GM19372 (cell line): Measurements from ENCODE around the gene ZBTB22.

ENCODE experiments used
- ATAC-seq: cut with Tn5 transposase; IDR thresholded peaks from one replicate; pipeline ENCODE4 v1.9.1; 2021; ENCODE audit warnings: mild to moderate bottlenecking, low read depth, moderate library complexity; ENCODE audit not compliant: unreplicated experiment

Gene ZBTB22

DNA sequence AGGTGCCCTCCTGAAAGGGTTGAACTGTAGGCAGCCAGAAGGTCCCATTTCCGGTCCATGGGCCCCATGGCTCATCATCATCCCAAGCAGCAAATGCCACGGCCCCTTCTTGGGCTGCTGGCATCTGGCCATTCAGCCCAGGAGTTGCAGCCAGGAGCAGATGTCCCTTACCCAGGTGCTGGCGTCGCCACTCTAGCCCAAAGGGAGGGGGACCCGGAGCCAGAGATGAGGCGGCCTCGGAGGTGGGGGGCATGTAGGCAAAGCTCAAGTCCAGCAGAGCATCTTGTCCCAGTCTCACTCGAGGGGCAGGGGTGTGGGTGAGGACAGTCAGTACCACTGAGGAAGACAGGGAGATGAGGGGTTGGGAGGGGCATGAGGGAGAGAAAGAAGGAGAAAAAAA is 12.5 kb downstream of the ZBTB22 start:
- ATAC-seq, result no peak

DNA sequence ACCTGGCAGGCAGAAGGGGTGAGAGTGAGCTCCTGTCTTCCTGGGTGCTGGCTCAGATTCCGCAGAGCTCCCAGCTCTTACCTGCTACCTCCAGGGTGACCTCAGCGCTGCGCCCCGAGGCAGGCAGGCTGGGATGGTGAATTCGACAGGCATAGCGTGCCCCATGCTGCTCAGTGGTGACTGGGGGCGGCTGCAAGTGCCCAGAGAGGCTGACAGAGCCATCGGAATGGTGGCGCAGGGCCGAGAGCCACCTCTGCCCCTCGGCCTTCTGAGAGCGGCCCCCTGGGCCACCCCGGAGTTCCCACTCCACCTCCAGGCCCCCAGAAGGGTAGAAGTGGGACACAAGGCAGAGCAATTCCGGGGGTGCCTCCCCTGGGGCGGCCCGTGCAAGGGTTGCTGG is 13.3 kb downstream of the ZBTB22 start:
- ATAC-seq, result no peak

DNA sequence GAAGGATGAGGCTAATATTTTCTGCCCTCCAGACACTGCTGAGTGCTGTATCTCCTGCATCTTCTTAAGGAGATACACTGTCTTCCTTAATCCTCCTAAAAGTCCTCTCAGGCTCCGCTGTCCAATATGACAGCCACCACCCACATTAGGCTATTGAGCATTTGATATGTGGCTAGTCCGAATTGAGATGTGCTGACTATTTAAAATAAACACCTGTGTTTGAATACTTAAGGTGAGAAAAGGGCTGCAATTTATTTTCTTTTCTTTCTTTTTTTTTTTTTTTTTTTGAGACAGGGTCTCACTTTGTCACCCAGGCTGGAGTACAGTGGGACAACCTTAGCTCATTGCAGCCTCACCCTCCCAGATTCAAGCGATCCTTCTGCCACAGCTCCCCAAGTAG is 15.7 kb downstream of the ZBTB22 start:
- ATAC-seq, result no peak

GRCh38 chr6:33299237-33299944 is 18.2 kb downstream of the ZBTB22 start:
- ATAC-seq, result peak; percentile 78

- ATAC-seq, result peak; percentile 20
Measured at GRCh38 chr6:33298773-33299236, 18.7 kb downstream of the ZBTB22 start, which contains the start of gene RGL2. TSS of gene RGL2 (minus strand) at chr6:33298942. CDS start at chr6:33298610, 332 bp downstream.

DNA sequence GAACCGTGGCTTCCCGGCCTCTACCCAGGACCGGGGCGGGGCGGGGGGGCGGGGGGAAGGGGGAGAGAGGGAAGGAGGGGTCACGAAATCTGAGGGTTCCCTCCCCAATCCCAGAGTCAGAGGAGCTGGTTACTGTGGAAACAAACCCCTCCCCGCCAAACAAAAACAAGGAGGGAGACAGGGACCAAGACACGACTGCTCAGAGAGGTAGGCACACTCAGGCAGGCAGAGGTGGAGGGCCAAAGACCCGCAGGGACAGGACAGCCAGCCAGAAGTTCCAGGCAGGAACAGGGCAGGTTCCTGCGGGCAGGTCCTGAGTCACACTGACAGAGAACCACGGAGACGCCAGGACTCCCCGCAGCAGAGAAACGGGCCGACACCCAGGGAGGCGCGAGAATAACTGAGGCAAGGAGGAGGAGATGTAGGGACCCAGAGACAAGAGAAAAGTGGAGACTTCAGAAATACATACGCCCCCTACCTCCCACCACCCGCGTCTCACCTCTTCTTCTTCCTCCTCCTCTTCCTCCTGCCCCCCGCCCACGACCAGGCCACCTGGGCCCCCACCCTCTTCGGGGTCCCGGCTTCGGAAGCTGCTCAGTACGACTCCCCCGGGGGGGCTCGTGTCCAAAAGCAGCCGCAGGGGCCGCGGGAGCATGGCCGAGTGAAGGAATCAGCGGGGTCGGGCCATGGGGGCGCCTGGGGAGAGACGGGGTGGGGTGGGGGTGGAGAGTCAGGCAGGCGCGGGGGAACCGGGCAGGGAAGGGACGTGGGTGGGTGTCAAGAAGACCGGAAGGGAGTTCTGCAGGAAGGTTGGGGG is 19.4 kb downstream of the ZBTB22 start:
- no peak for ATAC-seq

DNA sequence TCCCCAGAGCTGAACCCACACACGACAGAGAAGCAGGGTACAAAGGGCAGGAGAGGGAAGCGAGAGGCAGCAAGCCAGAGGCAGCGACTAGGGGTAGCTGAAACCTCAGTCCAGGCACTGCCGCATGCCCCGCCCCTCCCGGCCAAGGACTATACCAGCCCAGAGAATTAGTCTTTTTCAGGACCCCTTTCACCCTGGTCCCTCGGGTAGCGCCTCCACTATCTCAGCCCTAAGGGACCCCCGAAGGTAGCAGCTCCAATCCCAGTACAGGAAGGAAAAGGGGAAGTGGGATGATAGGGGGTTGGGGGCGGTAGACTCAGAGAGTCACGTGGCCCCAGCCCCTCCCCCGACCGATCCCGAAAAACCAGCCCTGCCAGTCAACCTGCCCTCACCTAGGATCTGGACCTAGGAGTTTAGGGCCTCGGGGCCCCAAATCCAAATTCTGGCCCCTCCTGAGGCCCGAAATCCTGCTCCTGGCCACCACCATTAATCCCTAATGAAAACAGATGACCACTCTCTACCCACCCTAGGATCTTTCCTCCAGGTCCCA is 20.1 kb downstream of the ZBTB22 start:
- ATAC-seq, result no peak

DNA sequence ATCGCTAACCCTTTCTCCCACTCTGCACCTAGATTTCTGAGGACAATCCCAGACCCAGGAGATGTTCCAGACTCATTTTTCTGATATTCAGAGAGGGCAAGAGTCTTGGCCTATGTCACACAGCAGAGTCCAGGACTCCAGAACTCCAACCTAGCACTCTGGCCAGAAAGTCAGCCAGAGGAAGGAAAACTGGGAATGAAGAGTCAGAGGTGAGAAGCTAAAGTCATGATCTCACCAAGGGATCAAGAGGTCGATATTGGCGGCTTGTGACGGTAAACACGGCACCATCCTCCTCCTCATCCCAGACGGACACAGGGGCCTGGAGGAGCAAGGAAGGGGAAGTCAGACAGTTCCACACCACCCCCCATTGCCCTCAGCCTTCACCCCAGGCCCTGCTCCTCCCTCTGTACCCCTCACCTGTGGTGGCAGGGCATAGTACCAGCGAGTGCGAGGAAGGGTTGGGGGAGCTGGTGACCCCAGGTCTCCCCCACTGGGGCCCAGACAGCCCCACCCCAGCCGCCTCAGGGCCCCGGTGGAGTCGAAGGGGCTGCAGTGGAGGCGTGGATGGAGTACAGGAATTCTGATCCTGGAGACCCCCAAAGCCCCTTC is 20.6 kb downstream of the ZBTB22 start:
- no peak for ATAC-seq

GRCh38 chr6:33295621-33296369 is 21.7 kb downstream of the ZBTB22 start:
- ATAC-seq, result no peak

DNA sequence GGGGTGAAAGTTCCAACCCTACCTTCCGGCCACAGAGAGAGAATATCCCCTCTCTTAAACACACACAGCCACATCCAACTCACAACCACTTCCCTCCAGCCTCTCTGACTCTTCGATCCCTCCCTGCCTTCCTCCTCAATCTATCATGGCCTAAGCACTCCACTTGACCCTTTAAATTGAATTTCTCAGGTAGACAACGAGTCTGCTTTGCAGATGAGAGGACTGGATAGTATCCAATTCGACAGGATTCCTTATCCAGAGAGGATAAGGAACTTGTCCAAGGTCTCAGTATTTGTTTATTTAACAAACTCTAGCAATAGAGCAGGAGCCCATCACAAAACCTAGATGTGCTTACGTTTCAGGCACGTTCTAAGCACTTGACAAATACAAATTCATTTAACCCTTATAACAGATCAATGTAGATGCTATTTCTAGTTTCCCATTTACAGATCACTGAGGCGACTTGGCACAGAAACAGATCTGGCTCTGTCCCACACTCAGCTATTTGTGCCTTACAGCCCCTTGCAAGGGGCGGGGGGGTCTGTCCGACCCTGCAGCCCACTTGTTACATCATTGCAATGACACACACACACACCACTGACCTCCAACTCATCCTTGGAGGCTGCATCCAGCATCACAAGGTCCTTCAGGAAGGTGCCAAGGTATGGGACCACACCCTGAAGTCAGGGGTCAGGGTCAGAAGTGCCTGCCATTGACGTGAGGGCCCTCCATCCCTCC is 23.3 kb downstream of the ZBTB22 start:
- ATAC-seq, result no peak

DNA sequence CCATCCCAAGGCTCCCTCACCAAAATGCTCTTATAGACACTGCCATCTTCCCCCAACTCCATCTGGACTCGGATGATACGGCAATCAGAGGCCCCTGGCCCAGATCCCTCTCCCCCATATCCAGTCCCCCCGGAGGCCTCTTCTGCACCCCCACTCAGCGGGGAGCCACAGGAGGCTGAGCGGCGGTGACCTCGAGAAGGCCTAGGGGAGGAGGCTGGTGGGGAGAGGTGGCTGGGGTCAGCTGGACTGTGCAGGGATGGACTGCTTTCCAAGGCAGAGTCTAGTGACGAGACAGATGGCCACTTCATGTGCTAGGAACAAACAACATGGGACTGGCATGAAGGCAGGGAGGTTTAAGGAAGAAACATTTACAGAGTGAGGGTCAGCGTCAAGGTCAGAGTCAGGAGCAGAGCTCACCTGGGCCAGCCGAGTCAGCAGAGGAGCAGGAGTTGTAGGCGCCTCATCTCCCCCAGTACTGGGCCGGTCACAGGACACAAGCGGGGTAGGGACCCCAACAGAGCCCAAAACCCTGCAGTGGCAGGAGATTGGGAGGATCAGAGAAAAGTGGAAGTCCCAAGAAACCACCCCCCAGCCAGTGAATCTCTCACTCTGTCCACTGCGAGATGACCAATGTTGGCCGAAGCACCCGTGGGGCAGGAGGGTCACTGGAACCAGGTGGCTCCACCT is 24.4 kb downstream of the ZBTB22 start:
- no peak for ATAC-seq

DNA sequence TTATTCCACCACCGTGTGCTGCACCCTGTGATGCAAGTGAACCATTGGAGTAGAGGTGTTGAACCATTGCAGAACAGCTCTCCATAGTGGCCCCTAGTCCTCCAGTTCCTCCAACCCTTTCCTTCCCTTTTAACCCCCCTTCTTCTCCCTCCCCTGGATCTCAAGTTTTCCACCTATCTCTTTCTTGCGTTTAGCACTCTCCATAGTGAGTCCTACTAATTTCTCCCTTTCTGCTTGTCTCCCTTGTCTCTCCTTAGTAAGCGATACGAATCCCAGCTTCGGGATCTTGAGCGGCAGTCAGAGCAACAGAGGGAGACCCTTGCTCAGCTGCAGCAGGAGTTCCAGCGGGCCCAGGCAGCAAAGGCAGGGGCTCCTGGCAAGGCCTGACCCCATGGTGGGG is 27.1 kb downstream of the ZBTB22 start:
- ATAC-seq, result no peak

DNA sequence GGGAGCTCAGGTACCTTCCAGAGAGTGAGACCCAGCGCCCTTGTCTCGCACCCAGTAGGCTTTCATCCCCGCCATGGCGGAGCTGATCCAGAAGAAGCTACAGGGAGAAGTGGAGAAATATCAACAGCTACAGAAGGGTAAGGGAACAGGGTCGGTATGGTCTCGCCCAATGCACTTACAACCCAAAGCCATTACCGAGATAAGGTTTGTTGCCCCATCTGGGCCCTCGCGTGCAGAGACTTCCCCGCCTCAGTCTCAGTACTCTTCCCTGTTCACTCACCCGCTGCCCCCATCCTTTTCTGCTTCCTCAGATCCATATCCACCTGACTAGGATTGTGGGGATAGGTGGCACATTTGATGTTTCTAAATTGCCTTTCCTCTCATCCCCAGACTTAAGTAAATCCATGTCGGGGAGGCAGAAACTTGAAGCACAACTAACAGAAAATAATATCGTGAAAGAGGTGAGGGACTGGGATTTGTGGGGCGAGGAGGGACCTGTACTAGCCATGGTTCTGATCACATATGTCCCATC is 27.7 kb downstream of the ZBTB22 start:
- ATAC-seq, result no peak

DNA sequence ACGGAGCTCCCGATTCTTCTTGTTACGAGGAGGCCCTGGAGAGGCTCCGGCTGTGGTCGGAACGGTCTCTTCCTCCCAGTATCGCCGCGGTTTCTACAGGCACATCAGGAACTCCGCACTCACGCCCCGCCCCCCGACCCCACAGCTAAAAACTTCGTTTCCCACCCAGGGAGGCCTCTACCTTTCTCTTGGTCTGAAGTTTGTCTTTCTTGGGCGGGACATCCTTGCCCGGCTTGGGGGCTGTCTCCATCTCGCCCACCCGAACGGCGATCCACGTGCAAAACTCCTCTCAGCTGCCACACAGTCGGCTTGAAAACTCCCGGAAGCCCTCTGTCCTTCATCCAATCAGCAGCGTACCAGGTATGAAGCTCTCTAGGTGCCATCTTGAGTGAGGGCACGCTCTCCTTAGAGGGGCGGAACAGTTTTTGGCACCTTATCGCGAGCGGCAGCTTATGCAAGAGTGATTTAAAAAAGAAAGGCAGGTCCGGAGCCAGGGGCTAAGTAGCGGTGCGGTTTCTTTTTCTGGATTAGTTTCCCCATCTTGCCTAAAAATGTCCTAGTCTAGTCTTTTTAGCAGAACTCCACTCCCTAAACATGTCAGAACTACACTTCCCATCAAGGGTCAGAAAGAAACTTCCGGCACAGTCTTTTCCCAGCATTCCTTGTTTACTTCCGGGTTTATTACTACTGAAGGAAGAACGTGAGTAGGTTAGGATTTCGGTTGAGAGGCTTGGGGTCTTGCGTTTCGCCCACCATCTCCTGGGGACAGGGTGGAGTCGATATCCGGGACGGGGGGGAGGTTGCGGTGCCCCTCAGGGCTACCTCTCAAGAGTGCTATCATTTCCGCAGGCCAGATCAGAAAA is 28.4 kb downstream of the ZBTB22 start, which contains the start of the genes PFDN6 and WDR46:
Gene PFDN6 (plus strand): TSS at position 681 of the 863 bp plus-strand sequence. CDS start 256 bp downstream, outside the sequence.
Gene WDR46 (minus strand): TSS at position 319 of the 863 bp plus-strand sequence. CDS start 69 bp downstream, at position 250.
- peak; percentile 94 for ATAC-seq

- no peak for ATAC-seq
Measured at GRCh38 chr6:33288141-33288920, 29.2 kb downstream of the ZBTB22 start.

DNA sequence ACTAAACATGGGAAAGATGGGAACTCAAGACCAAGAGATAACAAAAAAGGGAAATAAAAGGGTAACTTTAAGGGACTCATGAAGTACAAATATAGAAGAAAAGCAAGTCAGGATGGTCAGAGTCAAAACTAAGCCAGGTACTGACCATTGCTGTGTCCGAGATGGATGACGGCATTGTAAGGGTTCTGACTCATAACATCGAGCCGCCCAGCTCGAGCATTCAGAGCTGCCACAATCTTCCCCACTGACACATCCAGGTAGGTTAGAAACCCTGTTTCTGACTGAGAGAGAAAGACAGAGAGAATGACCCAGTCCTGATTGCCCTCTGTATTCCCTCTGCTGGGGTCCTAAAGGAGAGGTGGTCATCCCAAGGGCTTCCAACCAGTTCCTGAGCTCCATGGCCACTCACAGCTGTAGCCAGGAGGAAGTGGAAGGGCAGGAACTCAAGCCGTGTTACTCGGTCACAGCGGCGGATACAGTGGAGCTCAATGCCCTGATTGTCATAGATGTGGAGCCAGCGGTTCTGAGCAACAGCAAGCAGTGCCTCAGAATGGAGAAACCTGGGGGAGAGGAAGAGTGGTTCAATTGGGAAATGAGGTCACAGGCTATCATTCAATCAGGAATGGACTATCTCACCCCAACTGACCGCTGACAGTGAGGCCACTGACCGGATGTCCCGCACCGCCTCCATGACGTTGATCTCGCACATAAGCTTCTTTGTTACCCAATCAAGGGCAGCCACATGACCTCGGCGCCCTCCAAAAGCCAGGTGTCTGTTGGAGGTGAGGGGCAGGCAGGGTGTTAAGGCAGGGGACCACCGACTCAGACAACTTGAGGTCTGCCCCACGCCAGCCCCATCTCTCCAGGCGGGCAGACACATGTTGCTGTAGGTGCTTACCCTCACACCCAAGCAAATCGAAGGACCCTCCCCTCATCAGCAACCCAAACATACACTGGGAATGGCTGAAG is 30.3 kb downstream of the ZBTB22 start:
- ATAC-seq, result no peak
